Measurements from ENCODE around the gene SIPA1L3.

GRCh38 chr19:38039966-38040365, 133.0 kb downstream of the SIPA1L3 start:
- TF ChIP-seq CTCF (conservative IDR thresholded peaks at IDR 0.05; ENCODE audit: low read depth, low read length) (no peak), EZH2 (IDR thresholded peaks at IDR 0.05; ENCODE audit: borderline replicate concordance, low read depth, low read length, poor library complexity, severe bottlenecking) (no peak)

All from A673 (cell line).